ENCODE results near the gene GRAP2. TPM values are rescaled to one million over a fixed set of nuclear protein-coding genes. Genes with fewer than 3 reads are reported as not detected.

Gene GRAP2
- not detected in 2 replicates for total RNA-seq

DNA sequence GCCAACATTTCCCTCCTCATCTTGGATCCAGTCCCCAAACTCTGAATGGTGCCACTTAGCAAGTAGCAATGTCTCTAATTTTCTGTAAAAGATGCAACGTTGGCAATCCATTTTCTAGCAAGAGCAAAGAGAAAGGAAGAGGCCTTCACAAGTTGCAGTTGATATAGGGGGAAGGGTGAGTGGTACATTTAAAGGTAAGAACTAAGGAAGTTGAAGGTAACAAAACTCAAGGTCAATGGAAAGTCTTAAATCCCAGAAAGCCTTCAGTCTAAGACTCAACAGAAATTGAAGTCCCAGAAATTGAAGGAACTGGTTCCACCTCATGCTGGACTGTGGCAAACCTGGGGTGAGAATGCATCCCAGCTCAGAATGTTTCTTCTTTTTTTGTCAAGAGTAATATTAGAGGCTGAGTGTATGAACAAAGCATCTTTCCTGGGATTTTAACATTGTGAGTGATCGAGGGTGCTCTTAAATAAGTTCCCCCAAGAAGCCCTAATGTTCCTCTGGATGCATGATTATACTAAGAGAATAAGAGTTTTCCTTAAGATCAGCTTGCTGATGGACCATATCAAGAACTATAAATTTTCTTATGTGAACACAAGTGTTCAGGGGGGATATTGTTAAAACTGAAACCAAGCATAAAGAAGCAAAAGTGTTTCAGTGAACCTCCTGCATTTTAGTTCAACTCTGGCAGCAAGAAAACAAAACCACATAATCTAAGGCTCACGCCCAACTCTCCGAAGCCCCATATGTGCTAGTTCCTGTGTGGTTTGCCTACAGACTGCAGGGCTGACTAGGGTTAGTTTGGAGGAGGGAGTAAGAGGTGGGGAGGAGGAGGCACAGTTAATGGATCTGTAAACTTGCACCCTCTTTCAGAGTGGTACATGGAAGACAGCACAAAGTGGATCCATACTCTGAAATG lies at the start of gene GRAP2:
Gene GRAP2, plus strand, starts transcription at position 779 of the 922 bp plus-strand sequence. CDS start 46,023 bp downstream, outside the sequence.

DNA sequence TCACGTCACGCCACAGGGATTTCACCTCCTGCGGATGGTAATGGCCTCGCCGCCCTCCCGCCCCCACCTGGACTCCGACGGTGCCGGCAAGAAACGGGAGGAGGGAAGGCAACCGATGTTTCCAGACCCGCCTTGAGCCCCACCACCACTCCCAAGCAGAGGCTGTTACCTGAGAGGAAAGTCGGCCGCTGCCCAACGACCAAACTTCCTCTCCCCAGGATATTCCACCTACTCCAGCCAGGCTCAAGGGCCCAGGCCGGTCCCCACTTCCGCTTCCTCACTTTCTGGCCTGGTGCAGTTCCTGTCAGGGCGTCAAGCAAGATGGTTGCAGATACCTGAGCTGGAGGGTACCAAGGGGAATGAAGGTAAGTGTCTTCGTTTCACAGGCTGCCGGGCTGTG lies 7.4 kb upstream of the GRAP2 start, which contains the start of gene ENTHD1:
Gene ENTHD1, minus strand, starts transcription at position 235 of the 400 bp plus-strand sequence. CDS start 6,012 bp downstream, outside the sequence.

DNA sequence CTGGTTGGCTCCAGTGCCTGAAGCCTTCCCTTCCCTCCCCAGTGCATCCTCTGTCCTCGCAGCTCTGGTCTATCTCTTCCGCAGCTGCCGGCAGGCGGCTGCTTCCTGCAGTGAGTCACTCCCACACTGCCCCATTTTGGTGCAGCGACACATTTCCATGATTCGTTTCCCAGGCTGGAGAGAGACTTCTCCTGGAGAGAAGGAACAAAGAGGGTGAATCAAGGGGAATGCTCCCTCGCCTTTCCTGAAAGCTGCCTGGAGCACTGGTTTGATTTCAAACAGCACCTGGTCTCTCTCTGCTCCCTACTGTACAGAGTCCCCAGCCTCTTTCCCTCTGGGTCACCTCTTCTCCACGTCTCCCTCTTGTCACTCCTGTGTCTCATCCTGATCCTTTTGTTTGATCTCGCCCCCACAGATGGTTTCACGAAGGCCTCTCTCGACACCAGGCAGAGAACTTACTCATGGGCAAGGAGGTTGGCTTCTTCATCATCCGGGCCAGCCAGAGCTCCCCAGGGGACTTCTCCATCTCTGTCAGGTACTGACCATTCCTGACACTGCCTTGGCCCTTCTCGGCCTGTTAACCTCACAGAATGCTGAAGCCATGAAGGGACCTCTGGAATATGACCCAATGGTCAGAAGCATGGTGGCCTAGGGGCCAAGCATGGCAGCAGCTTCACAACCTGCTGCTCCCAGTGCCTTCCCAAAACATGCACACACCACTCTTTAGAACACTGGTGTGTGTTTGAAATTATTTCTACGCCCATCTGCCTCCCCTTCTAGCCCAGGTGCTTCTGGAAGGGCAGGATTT lies 59.0 kb downstream of the GRAP2 start, which contains the start of gene TMA7B:
Gene TMA7B, plus strand, starts transcription at position 758 of the 808 bp plus-strand sequence. CDS start 3,978 bp downstream, outside the sequence.

DNA sequence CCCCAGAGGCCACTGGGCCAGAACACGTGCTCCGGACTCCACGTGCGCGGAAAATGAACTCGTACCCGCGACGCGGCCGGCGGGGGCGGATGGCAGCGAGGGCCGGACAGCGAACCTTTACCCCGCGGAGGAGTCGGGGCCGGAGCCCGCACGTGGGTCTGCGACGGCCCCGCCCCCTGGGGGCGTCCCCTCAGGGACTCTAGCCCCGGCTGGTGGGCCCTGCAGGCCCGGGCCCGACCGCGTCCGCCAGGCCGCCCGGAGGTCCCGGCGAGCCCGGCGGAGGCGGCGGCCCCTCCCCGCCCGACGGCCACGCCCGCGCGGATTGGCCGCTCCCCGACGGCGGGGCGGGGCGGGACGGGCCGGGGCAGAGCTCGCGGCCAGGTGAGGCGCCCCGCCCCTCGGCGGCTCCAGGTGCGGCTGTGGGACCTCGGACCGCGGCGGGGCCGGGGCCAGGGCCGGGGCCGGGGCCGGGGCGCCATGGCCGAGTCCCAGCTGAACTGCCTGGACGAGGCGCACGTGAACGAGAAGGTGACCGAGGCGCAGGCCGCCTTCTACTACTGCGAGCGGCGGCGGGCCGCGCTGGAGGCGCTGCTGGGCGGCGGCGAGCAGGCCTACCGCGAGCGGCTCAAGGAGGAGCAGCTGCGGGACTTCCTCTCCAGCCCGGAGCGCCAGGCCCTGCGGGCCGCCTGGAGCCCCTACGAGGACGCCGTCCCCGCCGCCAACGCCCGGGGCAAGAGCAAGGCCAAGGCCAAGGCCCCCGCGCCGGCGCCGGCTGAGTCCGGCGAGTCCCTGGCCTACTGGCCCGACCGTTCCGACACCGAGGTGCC lies 93.9 kb downstream of the GRAP2 start, which contains the start of gene FAM83F:
Gene FAM83F, plus strand, starts transcription at position 389 of the 827 bp plus-strand sequence. Its CDS starts 89 bp downstream, at position 478.

Other genes with a start within 250 kb of the GRAP2 start
- not detected in 2 replicates for gene ENTHD1, start 7.3 kb upstream of the GRAP2 start, total RNA-seq
- gene TMA7B, start 59.3 kb downstream of the GRAP2 start, total RNA-seq = not detected in 2 replicates
- gene FAM83F, start 93.9 kb downstream of the GRAP2 start, total RNA-seq = 23.5 and 27.1 TPM in 2 replicates

All from airway epithelial cell (primary cell).